Caco-2 (cell line): ENCODE data around the gene MAPT. TPM values are rescaled to one million over a fixed set of nuclear protein-coding genes. Genes with fewer than 3 reads are reported as not detected.

Experiments used
- BruUV-seq: library from RNA; stranded (reverse); fragments of 400-500 nt; replicated peaks from 2 replicates; lab custom pipeline; 2021; lab: Mats Ljungman, UMichigan
- CTCF ChIA-PET: fragments of 300-600 bp; sonication (Branson Sonifier 250); formaldehyde crosslinking; loops from one replicate; lab custom pipeline; 2022; ENCODE audit warnings: antibody characterized with exemption; lab: Charles Lee
- POLR2A ChIA-PET: fragments of 300-600 bp; sonication (Branson Sonifier 250); formaldehyde crosslinking; loops from one replicate; lab custom pipeline; 2022; ENCODE audit warnings: antibody characterized with exemption; lab: Charles Lee
- DNase-seq, 2 experiments: peaks; one replicate each; pipeline versions ENCODE4 v3.0.0 to v3.0.0-alpha.2; 2020 to 2022
- H3K27me3 ChIP-seq: replicated peaks from 2 replicates; pipeline ENCODE4 v1.6.0; 2011; ENCODE audit warnings: low read length; ENCODE audit not compliant: control insufficient read depth, insufficient read depth
- H3K36me3 ChIP-seq: 2 replicates; pipeline ENCODE4 v1.5.1; 2011; ENCODE audit warnings: low read length; ENCODE audit not compliant: control insufficient read depth, insufficient read depth
- H3K4me1 ChIP-seq: fragments of 250-450 bp; sonication (Bioruptor Pico); 2 replicates; pipeline ENCODE4 v1.5.1; 2020; ENCODE audit warnings: mild to moderate bottlenecking
- H3K4me3 ChIP-seq: 2 replicates; pipeline ENCODE4 v1.5.1; 2011; ENCODE audit warnings: low read depth, mild to moderate bottlenecking, control low read depth, low read length
- H3K9me3 ChIP-seq: fragments of 250-450 bp; sonication (Bioruptor Pico); 2 replicates; pipeline ENCODE4 v1.5.1; 2020; ENCODE audit warnings: mild to moderate bottlenecking, moderate library complexity
- H3K27ac Mint-ChIP-seq: one replicate; pipeline ENCODE4 v1.8.0; 2022; ENCODE audit warnings: mixed read lengths; ENCODE audit not compliant: unreplicated experiment
- H3K27me3 Mint-ChIP-seq: one replicate; pipeline ENCODE4 v1.8.0; 2022; ENCODE audit warnings: mixed read lengths; ENCODE audit not compliant: insufficient read depth, unreplicated experiment
- H3K36me3 Mint-ChIP-seq: one replicate; pipeline ENCODE4 v1.8.0; 2022; ENCODE audit warnings: mild to moderate bottlenecking, mixed read lengths; ENCODE audit not compliant: insufficient read depth, unreplicated experiment
- H3K4me1 Mint-ChIP-seq: one replicate; pipeline ENCODE4 v1.8.0; 2022; ENCODE audit warnings: low read depth, mixed read lengths; ENCODE audit not compliant: unreplicated experiment
- H3K4me3 Mint-ChIP-seq: one replicate; pipeline ENCODE4 v1.8.0; 2022; ENCODE audit warnings: mild to moderate bottlenecking, moderate library complexity, mixed read lengths; ENCODE audit not compliant: unreplicated experiment
- H3K9me3 Mint-ChIP-seq: one replicate; pipeline ENCODE4 v1.8.0; 2022; ENCODE audit warnings: mixed read lengths; ENCODE audit not compliant: unreplicated experiment
- CTCF ChIP-seq, 2 experiments: fragments of 200-600 bp in 1 of 2; IDR thresholded peaks; 1 replicate in 1 of 2; 2 replicates in 1 of 2; pipeline versions ENCODE4 v1.5.1 to v1.8.0; 2011 to 2022; ENCODE audit warnings: antibody characterized with exemption in 1 of 2, control low read depth in 1 of 2, inconsistent platforms in 1 of 2, low read depth in 1 of 2, low read length in 1 of 2, mild to moderate bottlenecking in 1 of 2, moderate library complexity in 1 of 2; ENCODE audit not compliant: insufficient read depth in 1 of 2, severe bottlenecking in 1 of 2, unreplicated experiment in 1 of 2
- intact Hi-C: fragments of 100-400 bp; cut with micrococcal nuclease; formaldehyde crosslinking; loops from one replicate; pipeline ENCODE4 v1.10.0; 2022; ENCODE audit not compliant: unreplicated experiment
- total RNA-seq: library from RNA; stranded (reverse); gene quantifications from 2 replicates; pipeline ENCODE4 v1.2.3, GENCODE V29; 2022

Gene MAPT
- total RNA-seq, 1 experiment from 2014 or later: 0.95 TPM

DNA sequence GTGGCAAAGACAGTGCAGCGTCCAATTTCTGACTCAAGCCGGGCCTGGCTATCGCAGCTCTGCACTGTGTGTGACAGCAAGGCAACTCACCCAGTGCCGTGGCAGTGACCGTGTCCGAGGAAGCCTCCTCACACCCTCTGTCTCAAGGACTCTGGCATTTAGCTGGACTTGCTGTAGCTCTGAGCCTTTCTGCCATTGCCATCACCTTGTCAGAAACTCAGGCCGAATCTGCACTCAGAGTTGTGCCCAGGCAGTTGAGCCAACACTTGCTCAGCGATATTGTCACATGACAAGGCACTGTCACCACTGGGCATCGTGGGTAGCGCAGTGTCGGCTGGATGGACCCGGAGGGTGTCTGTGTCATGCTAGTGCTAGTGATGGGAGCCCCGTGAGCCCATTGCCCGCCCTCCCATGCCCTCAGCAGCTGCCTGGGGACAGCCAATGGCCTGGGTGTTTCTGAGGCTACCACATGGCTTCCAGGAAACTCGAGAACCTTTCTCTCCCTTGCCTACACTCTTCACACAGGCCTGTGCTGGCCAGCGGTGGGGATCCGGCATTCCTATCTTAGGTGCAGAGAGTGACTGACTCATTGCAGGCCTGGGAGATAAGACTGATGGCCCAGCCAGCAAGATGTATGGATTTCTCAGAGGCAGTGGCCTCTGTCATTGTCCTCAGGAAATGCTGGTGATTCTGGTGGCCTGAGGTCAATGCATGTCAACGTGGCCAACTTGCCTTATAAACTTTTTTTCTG, 82.6 kb downstream of the MAPT start:
- Histone ChIP-seq H3K9me3 (peaks cover 8% of the 10 kb centered on the region; the same call in 1 of the 2 replicates), H3K4me1 (0 out of 2 replicates have a peak, but pooled peaks cover 8% of the 10 kb centered on the region), H3K27me3 (no peaks in the 10 kb centered on the region), H3K4me3 (no peak overlapping the region), H3K36me3 (no peaks in the 10 kb centered on the region)
- Mint-ChIP-seq H3K36me3 (no peaks in the 10 kb centered on the region), H3K4me3 (no peak overlapping the region), H3K27me3 (no peaks in the 10 kb centered on the region), H3K27ac (no peak overlapping the region), H3K4me1 (no peaks in the 10 kb centered on the region), H3K9me3 (no peaks in the 10 kb centered on the region)
- intact Hi-C loops: no loop called here
- BruUV-seq: no TSS peak
- DNase-seq: peak; percentile 34 to 64
- CTCF ChIA-PET: no interaction called here
- no peak for TF ChIP-seq CTCF (IDR thresholded peaks at IDR 0.05; ENCODE audit: insufficient read depth in 1 of 2, low read depth in 1 of 2, low read length in 1 of 2, severe bottlenecking in 1 of 2, unreplicated experiment in 1 of 2)
- POLR2A ChIA-PET: no interaction called here

- Mint-ChIP-seq H3K27me3 (no peaks in the 10 kb centered on the region), H3K27ac (no peak overlapping the region), H3K9me3 (no peaks in the 10 kb centered on the region), H3K4me1 (no peaks in the 10 kb centered on the region), H3K4me3 (no peak overlapping the region), H3K36me3 (no peaks in the 10 kb centered on the region)
- intact Hi-C loops: no loop called here
- Histone ChIP-seq H3K4me3 (no peak overlapping the region), H3K9me3 (peaks cover 4% of the 10 kb centered on the region; the same call in 1 of the 2 replicates), H3K4me1 (0 out of 2 replicates have a peak, but pooled peaks cover 8% of the 10 kb centered on the region), H3K27me3 (no peaks in the 10 kb centered on the region), H3K36me3 (no peaks in the 10 kb centered on the region)
- no peak for TF ChIP-seq CTCF (IDR thresholded peaks at IDR 0.05; ENCODE audit: insufficient read depth in 1 of 2, low read depth in 1 of 2, low read length in 1 of 2, severe bottlenecking in 1 of 2, unreplicated experiment in 1 of 2)
- ChIA-PET POLR2A (no interaction called here), CTCF (no interaction called here)
- BruUV-seq: no TSS peak
- DNase-seq: no peak
Measured at GRCh38 chr17:45977506-45977824, 83.1 kb downstream of the MAPT start.

GRCh38 chr17:45977976-45978626, 83.7 kb downstream of the MAPT start:
- no peak overlapping the region for H3K4me3 ChIP-seq
- no TSS peak for BruUV-seq
- no peak overlapping the region for H3K27ac Mint-ChIP-seq
- no peaks in the 10 kb centered on the region for H3K27me3 ChIP-seq
- intact Hi-C loops: no loop called here
- DNase-seq: no peak
- no peaks in the 10 kb centered on the region for H3K9me3 ChIP-seq
- ChIA-PET POLR2A (no interaction called here), CTCF (no interaction called here)
- H3K4me3 Mint-ChIP-seq: no peak overlapping the region
- H3K4me1 ChIP-seq: 0 out of 2 replicates have a peak, but pooled peaks cover 8% of the 10 kb centered on the region
- H3K36me3 ChIP-seq: no peaks in the 10 kb centered on the region
- TF ChIP-seq CTCF (IDR thresholded peaks at IDR 0.05; ENCODE audit: insufficient read depth in 1 of 2, low read depth in 1 of 2, low read length in 1 of 2, severe bottlenecking in 1 of 2, unreplicated experiment in 1 of 2): no peak
- no peaks in the 10 kb centered on the region for H3K27me3 Mint-ChIP-seq
- H3K9me3 Mint-ChIP-seq: no peaks in the 10 kb centered on the region
- no peaks in the 10 kb centered on the region for H3K36me3 Mint-ChIP-seq
- no peaks in the 10 kb centered on the region for H3K4me1 Mint-ChIP-seq
